GM21786 (cell line): ENCODE results near the gene CMTM2.

Experiments
- ATAC-seq: cut with Tn5 transposase; IDR thresholded peaks from one replicate; pipeline ENCODE4 v1.9.1; 2021; ENCODE audit not compliant: unreplicated experiment

CMTM2 gene, protein sequence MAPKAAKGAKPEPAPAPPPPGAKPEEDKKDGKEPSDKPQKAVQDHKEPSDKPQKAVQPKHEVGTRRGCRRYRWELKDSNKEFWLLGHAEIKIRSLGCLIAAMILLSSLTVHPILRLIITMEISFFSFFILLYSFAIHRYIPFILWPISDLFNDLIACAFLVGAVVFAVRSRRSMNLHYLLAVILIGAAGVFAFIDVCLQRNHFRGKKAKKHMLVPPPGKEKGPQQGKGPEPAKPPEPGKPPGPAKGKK

DNA sequence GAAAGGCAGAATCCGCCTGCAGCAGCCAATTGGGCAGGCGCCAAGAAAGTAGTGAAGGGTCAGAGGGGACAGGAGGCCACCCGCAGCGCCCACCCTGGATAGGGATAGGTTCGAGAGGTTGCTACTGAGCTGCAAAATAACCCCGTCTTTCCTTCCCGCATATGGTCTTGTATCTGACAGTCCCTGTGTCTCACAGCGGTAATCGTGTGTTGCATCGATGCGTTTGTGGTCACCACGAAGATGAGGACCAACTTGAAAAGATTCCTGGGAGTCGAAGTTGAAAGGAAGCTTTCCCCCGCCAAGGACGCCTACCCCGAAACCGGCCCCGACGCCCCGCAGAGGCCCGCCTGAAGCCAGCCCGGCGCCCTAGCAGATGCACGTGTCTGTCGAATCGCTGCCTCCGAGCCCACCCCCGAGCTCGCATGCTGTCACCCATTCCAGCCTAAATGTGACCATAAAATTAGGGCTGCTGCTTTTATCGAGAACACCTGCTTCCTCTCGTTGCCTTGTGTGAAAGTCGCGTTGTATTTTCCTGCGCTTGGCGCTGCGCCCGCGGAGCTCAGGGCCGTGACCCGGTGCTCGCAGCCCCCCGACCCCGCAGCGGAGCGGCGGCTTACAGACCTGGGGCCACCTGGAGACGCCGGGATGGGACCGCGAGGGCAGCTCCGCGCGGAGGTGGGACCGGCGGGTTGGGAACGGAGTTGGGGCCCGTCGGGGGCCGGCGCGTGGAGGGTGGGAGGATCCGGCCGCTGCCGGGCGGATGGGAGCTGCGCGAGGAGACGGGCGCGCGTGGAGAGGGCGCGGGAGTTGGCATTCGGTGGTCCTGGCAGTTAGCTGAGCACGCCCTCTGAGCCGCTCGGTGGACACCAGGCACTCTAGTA lies at the start of gene CMTM2:
Gene CMTM2, plus strand, starts transcription at position 813 of the 881 bp plus-strand sequence. CDS start 145 bp downstream, outside the sequence.
- no peak for ATAC-seq

DNA sequence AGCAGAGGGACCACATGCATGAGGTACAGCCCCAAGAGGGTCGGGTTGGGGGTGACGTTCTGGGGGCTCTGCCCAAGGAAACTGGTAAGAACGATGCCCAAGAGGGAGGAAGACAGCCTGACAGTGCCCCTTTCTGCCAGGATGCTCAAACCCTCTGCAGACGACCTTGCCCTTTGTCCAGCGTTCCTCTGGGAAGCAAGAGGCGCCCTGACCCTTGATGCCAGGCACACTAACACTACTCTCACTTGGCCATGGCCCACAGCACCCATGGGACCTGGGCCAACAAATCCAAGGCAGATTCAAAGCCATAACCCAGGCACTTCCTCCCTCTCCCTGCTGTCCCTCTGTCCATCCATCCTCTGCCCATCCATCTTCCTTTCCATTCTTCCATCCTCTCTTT lies 49.8 kb upstream of the CMTM2 start:
- no peak for ATAC-seq

DNA sequence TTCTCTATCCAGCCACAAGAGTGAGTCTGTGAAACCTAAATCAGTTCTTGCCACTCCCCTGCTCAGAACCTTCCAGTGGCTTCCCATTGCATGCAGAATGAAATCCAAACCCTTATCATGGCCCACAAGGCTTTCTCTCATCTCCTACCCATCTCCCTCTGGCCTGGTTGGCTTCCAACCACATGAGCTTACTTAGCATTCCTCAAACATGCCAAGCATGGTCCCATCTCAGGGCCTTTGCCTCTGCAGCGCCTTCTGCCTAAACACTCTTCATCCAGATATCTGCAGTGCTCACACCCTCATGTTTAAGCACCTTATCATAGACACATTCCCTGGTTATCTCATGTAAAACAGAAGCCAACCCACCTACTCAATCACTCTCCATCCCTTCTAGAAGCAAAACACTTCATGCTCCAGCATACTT lies 44.9 kb upstream of the CMTM2 start:
- ATAC-seq, result no peak

DNA sequence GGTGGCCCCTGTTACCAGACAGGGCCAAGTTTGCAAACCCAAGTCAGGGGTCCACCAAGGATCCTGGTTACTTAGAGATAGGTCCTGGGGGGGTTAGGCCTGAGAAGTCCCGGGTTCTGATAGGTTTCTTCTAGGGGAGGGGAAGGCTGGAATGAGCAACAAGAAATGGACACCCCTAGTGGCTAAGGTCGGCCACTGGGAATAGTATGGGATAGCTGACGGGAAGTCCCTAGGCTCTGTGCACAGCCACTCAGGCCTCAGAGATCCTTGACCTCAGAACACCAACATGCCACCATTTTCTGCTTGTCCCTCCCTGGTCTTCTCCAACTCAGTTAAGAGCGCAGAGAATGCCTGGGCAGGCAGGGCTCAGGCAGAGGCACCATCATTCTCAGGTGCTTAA lies 42.7 kb upstream of the CMTM2 start:
- no peak for ATAC-seq

DNA sequence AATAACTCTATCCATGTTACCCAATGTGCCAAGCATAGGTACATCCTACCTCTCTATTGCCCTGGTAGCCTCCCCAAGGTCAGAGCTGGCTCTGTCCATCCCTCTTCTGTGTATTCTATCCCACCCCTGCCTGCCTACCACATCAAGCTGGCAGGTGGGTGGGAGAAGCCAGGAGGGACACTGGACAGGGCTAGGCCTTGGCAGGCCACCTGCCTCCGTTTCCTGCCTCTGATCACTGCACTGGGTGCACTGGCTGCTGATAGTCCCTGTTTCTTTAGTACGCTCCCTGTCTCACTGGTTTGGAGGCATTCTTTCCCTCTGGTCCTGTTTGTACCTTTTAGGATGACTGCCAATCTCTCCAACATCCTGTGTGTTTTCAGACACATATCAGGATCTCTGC lies 42.0 kb upstream of the CMTM2 start:
- ATAC-seq, result no peak

DNA sequence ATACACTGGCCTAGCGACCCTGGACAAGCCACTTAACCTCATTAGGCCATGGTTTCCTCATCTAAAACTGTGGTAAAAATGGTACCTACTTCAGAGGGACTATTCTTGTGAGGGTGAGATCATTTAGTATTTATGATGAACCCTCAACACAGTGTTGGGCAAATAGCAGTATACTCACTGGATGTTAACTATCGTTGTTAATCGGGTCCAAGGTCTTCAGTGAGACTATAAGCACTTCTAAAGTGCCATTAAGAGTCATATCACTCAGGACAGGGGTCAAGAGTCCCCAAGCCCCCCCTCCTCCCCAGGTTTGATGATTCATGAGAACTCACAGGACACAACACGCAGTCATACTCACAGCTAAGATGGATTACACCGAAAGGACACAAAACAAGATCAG lies 40.4 kb upstream of the CMTM2 start:
- ATAC-seq, result no peak

DNA sequence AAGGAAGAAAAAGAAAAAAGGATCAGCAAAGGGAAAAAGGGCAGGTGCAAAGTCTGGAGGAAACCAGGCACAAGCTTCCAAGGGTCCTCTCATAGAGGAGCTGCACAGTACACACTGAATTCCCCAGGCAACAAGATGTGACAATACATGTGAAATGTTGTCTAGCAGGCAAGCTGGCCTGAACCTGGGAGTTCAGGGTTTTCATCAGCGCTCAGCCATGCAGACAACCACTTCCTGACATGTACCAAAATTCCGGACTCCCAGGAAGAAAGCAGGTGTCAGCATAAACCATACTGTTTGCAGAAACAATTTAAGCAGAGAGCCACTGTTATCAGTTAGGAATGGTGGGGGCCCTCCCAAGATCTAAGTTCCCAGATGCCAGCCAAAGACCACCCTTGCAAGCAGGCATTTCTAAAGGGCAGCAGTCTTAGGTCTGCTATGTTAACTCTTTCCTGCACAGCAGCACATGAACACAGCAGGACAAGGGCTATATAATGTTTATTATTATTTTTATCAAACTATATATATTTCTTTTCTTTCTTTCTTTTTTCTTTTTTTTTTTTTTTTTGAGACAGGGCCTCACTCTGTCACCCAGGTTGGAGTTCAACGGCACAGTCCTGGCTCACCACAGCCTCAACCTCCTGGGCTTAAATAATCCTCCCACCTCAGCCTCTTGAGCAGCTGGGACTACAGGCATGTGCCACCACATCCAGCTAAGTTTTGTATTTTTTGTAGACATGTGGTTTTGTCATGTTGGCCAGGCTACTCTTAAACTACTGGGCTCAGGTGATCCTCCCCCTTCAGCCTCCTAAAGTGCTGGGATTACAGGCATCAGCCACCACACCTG lies 39.4 kb upstream of the CMTM2 start:
- peak; percentile 80 for ATAC-seq

DNA sequence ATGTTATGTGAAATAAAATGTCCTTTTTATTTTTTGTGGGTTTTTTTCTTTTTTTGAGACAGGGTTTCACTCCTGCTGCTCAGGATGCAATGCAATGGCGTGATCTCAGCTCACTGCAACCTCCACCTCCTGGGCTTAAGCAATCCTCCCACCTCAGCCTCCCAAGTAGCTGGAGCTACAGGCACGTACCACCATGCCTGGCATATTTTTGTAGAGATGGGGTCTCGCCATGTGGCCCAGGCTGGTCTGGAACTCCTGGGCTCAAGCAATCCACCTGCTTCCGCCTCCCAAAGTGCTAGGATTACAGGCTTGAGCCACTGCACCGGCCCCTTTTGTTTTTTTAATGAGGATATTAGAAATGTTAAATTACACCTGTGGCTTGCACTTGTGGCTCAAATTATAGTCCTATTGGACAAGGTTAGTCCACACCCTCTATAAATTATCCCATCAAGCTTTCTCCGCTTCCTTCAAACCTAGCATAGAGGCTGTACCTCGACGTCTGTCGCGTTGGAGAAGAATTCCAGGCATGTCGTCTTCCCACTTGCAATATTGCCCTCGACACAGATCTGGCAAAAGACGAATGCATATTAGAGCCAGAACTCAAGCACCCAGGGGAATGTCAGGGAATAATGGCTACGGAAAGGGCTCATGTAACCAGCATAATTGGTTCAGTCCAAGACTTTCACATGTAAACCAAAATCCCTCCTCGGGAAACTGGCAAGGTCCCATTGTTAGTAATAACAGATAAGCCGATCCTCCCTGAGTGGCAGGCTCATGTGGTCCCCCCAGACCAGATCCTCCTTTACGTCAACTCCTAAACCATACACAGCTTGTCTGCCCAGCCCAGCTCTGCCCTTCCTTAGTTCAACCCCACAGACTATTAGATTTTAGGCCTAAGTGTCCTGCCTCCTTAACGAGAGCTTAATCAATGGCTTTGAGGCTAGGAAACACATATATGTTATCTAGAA lies 37.6 kb upstream of the CMTM2 start:
- ATAC-seq, result no peak

DNA sequence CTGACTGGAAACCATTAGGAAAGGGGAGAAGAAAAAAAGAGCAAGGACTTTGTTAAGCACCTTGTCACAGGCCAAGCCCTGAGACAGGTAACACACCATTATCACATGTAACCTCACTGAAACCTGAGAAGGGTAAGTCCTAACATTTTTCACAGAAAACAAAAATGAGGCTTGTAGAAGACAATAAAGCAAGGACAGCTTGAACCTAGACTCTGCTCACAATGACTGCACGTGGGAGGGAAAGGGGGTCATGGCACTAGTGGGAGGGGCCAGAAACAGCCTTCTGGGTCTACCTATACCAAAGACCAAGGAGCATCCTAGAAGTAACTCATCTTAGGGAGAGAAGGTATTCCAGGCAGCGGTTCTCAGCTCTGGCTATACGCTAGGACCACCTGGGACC lies 36.9 kb upstream of the CMTM2 start:
- ATAC-seq, result no peak

DNA sequence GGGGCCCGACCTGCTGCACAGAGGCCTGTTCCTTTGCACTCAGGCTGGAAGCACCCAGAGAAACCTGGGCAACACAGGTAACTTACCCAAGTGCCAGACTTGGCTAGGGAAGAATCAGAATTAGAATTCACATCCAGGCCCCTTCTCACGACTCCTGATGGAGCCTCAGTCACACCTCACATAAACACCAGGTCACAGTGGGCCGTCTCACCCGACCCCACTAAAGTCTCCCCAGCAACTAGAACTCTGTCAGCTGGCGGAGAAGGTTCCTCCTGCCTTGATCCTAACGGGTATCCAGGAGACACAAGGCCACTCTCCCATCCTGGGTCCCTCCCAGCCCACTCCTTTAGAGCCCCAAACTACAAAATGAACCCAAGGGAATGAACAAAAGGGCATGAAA lies 35.7 kb upstream of the CMTM2 start:
- ATAC-seq, result no peak

DNA sequence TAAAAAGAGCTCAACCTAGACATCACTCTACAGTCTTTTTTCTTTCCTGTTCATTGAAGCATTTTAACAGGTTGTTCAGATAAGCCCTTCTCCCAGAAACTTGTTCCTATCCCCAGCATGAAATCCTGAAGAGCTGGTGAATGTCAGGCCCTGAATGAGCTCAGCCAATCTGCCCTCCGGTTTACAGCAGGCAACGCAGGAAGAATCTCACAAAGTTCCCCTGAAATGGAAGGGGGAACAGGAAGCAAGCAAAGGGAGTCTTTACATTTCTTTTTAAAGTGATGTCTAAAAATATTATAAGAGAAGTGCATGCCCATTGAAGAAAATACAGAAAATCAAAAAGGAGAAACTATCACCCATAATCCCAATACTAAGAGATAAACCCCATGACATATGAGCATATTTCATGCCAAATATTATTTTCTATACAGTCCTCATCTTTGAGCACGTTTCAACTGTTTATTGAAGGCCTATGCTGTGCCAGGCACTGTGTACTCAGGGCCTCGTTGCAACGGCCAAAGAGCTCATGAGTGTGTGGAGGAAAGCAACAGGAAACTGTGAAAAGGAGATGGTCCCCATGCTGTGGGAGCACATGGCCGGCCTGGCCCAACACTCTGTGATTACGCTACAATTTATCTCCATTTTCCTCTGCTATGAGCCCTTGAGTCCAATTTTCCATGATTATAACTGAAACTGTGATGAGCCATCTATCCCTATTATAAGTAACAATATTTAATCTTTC lies 35.1 kb upstream of the CMTM2 start:
- no peak for ATAC-seq

DNA sequence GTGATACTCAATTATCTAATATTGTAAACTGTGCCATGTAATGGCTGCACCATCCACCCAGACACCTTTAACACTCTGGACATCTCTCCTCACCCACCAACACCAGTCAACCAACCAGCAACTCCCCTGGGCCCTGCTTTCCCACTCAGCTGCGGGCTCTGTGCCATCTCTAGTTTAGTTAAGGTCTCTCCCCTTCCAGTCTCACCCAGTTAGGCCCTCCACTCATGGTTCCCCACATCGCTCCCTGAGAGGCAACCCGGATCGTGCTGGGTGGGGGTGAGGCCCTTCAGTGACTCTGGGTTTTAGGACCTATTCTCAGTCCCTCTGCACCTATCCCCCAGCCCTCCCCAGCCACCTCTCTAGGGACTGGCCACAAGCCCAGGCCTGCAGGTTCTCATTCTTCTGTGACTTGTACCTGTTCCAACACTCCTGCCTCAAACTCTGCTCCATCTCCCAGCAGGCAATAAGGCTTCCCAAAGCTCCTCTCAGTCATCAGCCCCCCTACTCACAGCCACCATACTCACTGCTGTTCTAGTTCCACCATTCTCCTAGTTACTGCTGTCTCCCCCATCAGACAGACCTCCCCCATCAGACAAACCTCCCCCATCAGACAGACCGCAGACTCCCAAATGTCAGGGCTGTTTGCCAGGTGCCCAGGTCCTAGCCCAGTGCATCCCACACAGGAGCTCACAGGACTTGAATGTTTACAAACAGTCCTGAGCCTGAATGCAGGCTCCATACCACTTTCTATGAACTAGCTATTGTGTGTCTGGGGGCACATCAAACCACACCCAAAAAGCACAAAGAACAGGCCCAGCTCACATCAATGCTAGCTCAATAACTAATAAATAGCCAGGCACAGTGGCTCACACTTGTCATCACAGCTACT lies 31.9 kb upstream of the CMTM2 start:
- no peak for ATAC-seq

DNA sequence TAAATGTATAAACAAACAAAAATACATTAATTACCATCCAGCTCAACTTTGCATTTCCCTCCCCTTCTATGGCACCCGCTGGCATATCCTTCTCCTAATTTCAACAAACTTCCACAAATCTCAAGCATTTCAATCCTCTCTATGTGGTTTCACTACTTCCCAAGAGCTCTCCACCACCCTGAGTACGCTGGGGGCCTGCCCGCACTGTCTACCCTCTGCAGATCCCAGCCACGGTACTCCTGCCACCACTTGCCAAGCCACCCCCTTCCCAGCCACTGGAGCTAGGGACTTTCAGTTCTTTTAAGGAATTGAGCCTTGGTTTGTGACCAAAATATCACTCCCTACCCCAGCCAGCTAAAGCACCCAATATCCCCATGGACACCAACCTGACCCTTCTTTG lies 31.2 kb upstream of the CMTM2 start:
- ATAC-seq, result no peak

DNA sequence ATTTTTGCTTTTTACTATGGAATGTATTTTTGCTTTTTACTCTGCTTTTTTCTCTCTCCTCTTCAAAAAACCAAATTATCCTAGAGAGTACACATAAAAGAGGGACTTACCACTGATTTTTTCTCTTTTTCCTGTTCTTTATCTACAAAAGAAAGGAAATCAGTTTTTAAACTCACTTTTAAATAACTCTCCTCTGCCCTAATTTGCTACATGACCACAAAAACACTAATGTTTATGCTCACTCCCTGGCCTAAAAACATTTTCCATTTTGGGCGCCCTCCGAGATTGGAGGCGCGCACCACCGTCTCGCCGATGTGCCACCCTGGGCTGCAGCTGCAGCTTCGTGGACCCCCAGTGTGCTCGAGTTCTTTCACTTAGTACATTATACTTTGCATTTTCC lies 30.4 kb upstream of the CMTM2 start:
- ATAC-seq, result no peak

DNA sequence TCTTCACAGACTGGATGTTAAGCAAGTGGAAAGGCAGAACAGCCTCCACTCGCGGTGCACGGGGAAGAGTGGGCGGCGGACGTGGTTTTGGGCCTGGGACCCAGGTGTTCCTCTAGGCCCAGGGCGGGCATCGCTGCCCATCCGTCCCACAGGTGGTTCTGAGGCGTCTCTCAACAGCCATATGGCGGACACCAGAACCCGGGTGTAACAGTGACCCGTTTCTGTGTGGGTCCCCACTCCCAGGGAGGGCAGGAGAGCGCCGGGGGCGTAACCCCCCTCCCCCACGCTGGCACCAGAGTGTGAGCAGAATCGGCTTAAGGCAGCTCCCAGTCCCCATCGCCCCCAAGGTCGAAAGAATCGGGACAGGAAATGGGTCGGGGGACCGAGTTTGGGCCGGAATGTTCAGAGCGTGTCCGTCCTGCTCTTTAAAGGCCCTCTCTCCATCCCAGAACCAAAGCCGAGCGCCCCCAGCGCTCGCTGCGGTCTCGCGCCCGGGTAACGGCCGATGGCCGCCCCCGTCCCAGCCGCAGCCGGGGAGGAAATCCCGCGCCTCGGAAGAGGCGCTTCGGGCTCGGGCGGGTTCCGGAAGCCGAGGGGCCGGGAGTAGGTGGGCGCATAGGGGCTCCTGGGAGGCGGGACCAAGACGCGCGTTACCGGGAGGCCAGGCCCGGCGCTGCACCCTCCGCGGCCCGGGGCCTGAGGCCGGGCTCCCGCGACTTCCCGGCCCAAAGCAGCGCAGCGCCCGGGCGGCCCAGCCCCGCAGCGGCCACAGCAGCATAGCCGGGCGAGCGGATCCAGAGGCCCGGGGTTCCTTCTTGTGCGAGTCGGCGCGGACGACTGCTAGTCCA lies 29.8 kb upstream of the CMTM2 start, which contains the start of gene TK2:
Gene TK2, minus strand, starts transcription at position 839 of the 848 bp plus-strand sequence. Its CDS starts 61 bp downstream, at position 778.
- no peak for ATAC-seq

DNA sequence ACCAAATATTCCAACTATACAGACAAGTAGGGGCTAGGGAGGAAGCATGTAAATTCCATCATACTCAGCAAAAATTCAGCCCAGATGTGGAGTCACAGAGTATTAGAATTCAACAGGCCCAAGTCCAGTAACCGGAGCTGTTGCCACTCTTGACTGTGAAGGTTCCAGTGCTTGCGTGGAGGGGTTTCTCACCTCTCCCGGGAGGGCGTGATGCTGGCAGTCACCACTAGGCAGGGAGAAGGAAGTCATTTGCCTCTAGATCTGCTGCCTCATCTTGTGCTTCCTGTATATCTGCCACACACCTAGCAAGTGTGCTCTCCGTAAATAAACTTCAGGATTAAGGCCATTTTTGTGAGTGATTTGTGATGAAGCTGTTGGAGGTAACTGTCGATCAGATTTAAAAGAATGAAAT lies 27.9 kb upstream of the CMTM2 start:
- no peak for ATAC-seq

DNA sequence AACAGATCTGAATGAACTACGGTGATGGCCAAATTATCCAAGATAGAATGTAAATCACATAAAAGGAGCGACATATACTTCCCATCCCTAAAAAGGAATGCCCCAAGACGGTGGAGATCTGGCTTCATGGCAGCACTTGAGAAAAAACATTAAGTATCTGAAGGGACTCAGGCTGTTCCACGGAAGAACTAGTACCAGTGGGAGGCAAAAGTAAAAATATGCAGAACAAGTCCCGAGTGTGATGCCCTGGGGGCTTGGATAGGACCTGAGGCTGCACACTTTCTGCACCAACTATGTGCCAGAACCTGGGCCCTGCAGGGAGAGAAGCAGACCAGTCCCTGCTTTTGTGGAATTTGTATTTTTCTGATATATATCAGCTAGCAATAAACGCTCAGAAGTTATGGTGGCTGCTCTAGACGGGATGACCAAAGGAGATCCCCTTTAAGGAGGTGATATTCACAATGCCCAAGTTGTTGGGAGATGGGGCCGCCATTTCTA lies 27.4 kb upstream of the CMTM2 start:
- no peak for ATAC-seq
